ENCODE measurements around the gene SIAH3. TPM values are rescaled to one million over a fixed set of nuclear protein-coding genes. Genes with fewer than 3 reads are reported as not detected.

SIAH3 gene
- total RNA-seq, 6 experiments from 2014 or later, result not detected

- WGBS (ENCODE audit: insufficient coverage, low coverage, low lambda C conversion rate, missing lambda C conversion rate), result 40% methylated on average over 1 of the region's 2 CpGs
- Histone ChIP-seq H3K36me3 (no peaks in the 10 kb centered on the region), H3K27ac (no peak overlapping the region), H3K4me1 (no peaks in the 10 kb centered on the region), H3K4me3 (no peak overlapping the region), H3K9me3 (no peaks in the 10 kb centered on the region), H3K27me3 (no peaks in the 10 kb centered on the region)
- intact Hi-C loops (cut with DNase I), result no loop called here
- ATAC-seq (no peak), DNase-seq (no peak)
- TF ChIP-seq CTCF (IDR thresholded peaks at IDR 0.05) (no peak), POLR2A (IDR thresholded peaks at IDR 0.05) (no peak)
Observed at GRCh38 chr13:45895881-45896280, 44.3 kb upstream of the SIAH3 start.

- H3K36me3 ChIP-seq, result no peaks in the 10 kb centered on the region
- ATAC-seq (no peak), DNase-seq (no peak)
- H3K27ac ChIP-seq, result no peak overlapping the region
- H3K4me3 ChIP-seq, result no peak overlapping the region
- intact Hi-C loops (cut with DNase I), result no loop called here
- no peaks in the 10 kb centered on the region for H3K9me3 ChIP-seq
- H3K4me1 ChIP-seq, result no peaks in the 10 kb centered on the region
- H3K27me3 ChIP-seq, result no peaks in the 10 kb centered on the region
- TF ChIP-seq POLR2A (IDR thresholded peaks at IDR 0.05), result no peak
- no peak for TF ChIP-seq CTCF (IDR thresholded peaks at IDR 0.05)
Observed at GRCh38 chr13:45892513-45892912, 41.0 kb upstream of the SIAH3 start.

GRCh38 chr13:45889590-45890243, 38.2 kb upstream of the SIAH3 start:
- Histone ChIP-seq H3K4me1 (no peaks in the 10 kb centered on the region), H3K27ac (no peak overlapping the region), H3K9me3 (no peaks in the 10 kb centered on the region), H3K4me3 (no peak overlapping the region), H3K36me3 (no peaks in the 10 kb centered on the region), H3K27me3 (no peaks in the 10 kb centered on the region)
- ATAC-seq (no peak), DNase-seq (no peak)
- 90% methylated on average over 4 of the region's 5 CpGs for WGBS (ENCODE audit: insufficient coverage, low coverage, low lambda C conversion rate, missing lambda C conversion rate)
- TF ChIP-seq POLR2A (IDR thresholded peaks at IDR 0.05), result no peak
- no peak for TF ChIP-seq CTCF (IDR thresholded peaks at IDR 0.05)
- intact Hi-C loops (cut with DNase I), result no loop called here

- no peak for TF ChIP-seq CTCF (IDR thresholded peaks at IDR 0.05)
- no peak for TF ChIP-seq POLR2A (IDR thresholded peaks at IDR 0.05)
Observed at GRCh38 chr13:45886466-45886865, 34.9 kb upstream of the SIAH3 start.

GRCh38 chr13:45885194-45885593, 33.6 kb upstream of the SIAH3 start:
- no peak for DNase-seq
- Histone ChIP-seq H3K27ac (no peak overlapping the region), H3K4me1 (no peaks in the 10 kb centered on the region), H3K36me3 (no peaks in the 10 kb centered on the region), H3K27me3 (no peaks in the 10 kb centered on the region), H3K9me3 (no peaks in the 10 kb centered on the region), H3K4me3 (no peak overlapping the region)
- TF ChIP-seq POLR2A (IDR thresholded peaks at IDR 0.05), result no peak
- no peak for TF ChIP-seq CTCF (IDR thresholded peaks at IDR 0.05)
- no peak for ATAC-seq
- intact Hi-C loops (cut with DNase I), result no loop called here
- WGBS (ENCODE audit: insufficient coverage, low coverage, low lambda C conversion rate, missing lambda C conversion rate), result 72% methylated on average over 4 of the region's 5 CpGs

More at GRCh38 chr13:45886466-45886865, 34.9 kb upstream of the SIAH3 start:
- Histone ChIP-seq H3K36me3 (no peaks in the 10 kb centered on the region), H3K27me3 (no peaks in the 10 kb centered on the region), H3K9me3 (no peaks in the 10 kb centered on the region), H3K27ac (no peak overlapping the region), H3K4me1 (no peaks in the 10 kb centered on the region), H3K4me3 (no peak overlapping the region)
- DNase-seq (no peak), ATAC-seq (no peak)
- intact Hi-C loops (cut with DNase I), result no loop called here
- WGBS (ENCODE audit: insufficient coverage, low coverage, low lambda C conversion rate, missing lambda C conversion rate), result 53% methylated on average over 5 of the region's 7 CpGs

Measured in right lobe of liver (tissue), 6 donors.